ENCODE results near the gene IL16. TPM values are rescaled to one million over a fixed set of nuclear protein-coding genes. Genes with fewer than 3 reads are reported as not detected.

IL16 gene
- total and polyA plus RNA-seq, 2 donors (not counting 1 experiment from before 2014, with no cell fraction given) = 181 to 287 TPM

DNA sequence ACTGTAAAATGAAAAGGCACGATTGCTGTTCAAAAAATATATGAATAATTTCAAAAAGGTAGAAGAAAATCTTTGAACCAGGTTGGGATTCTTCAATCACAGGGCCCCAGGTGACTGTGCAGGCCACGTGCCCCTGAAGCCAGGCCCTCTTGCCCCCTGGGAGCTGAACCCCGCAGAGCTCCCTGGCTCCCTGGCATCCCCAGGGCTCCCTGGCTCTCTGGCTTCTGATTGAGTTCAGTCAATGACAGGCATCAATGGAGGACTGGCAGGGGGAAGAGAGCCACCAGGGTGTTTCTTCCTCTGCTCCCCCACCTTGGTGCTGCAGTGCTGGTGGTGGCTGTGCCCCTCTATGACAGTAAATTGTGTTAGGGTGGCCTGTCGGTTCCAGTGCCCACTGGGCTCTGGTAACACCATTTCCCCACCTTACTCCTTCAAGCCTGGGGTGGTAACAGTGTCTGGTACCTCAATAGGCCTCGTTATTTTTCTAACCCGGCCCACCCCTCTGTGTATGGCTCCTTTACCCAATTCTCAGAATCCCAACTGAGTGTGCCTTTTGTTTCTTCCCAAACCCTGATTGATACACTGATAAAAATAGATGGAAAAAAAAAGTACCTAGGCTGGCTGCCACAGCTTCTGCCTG is 64.6 kb downstream of the IL16 start:
- H3K27ac ChIP-seq (ENCODE audit: low read length in 2 of 2) = no peak overlapping the region
- peaks cover 13 to 14% of the 10 kb centered on the region in 2 donors for H3K4me1 ChIP-seq (ENCODE audit: control insufficient read depth in 2 of 2, insufficient read depth in 2 of 2, low read length in 2 of 2)
- no peak overlapping the region for H2AFZ ChIP-seq (ENCODE audit: insufficient read depth, low read depth, low read length, poor library complexity, severe bottlenecking)
- H3K79me2 ChIP-seq (ENCODE audit: control insufficient read depth, insufficient read depth, low read length) = no peaks in the 10 kb centered on the region
- Mint-ChIP-seq H3K4me3 (no peak overlapping the region), H3K27ac (no peak overlapping the region), H3K27me3 (peaks cover 12% of the 10 kb centered on the region), H3K4me1 (peaks cover 15% of the 10 kb centered on the region), H3K9me3 (ENCODE audit: insufficient read depth) (no peaks in the 10 kb centered on the region)
- ChIA-PET POLR2A (interaction anchor here (0.5 kb wide), 1 partner anchor 8 kb away, joined by 4 read pairs; no protein-coding TSS in a partner anchor), CTCF (interaction anchor here (0.8 to 1.9 kb wide), 2 partner anchors 8 to 153 kb away, joined by 3 to 5 read pairs; no protein-coding TSS in a partner anchor)
- no peak overlapping the region for H3K4me3 ChIP-seq (ENCODE audit: control extremely low read depth in 1 of 5, extremely low read depth in 1 of 5, insufficient read depth in 1 of 5, low read depth in 2 of 5, low read length in 4 of 5)
- intact Hi-C loops (cut with micrococcal nuclease) = no loop called here
- no peaks in the 10 kb centered on the region for H4K20me1 ChIP-seq (ENCODE audit: control insufficient read depth, insufficient read depth, low read length, poor library complexity, severe bottlenecking)
- no peak for ATAC-seq (ENCODE audit: low read depth)
- no peak overlapping the region for H3K4me2 ChIP-seq (replicated peaks; ENCODE audit: low read depth, low read length, poor library complexity, severe bottlenecking)
- no peak overlapping the region for H3K9ac ChIP-seq (ENCODE audit: low read length)
- TF ChIP-seq EZH2 (IDR thresholded peaks at IDR 0.05; ENCODE audit: borderline replicate concordance, insufficient read depth, low read depth, low read length, poor library complexity, severe bottlenecking) = no peak
- H3K27me3 ChIP-seq (replicated peaks in 1 of 4; ENCODE audit: control extremely low read depth in 1 of 4, control insufficient read depth in 3 of 4, insufficient read depth in 4 of 4, low read length in 3 of 4) = no peaks in the 10 kb centered on the region
- H3K9me3 ChIP-seq (ENCODE audit: control extremely low read depth in 1 of 3, control insufficient read depth in 2 of 3, insufficient read depth in 1 of 3, low read length in 2 of 3) = no peaks in the 10 kb centered on the region
- H3K36me3 ChIP-seq (replicated peaks in 1 of 2; ENCODE audit: control extremely low read depth in 1 of 2, control insufficient read depth in 1 of 2, extremely low read depth in 1 of 2, insufficient read depth in 2 of 2, low read length in 1 of 2) = no peaks in the 10 kb centered on the region
- 76% methylated on average over 2 of the region's 6 CpGs for WGBS (ENCODE audit: insufficient coverage)
- DNase-seq = no peak

DNA sequence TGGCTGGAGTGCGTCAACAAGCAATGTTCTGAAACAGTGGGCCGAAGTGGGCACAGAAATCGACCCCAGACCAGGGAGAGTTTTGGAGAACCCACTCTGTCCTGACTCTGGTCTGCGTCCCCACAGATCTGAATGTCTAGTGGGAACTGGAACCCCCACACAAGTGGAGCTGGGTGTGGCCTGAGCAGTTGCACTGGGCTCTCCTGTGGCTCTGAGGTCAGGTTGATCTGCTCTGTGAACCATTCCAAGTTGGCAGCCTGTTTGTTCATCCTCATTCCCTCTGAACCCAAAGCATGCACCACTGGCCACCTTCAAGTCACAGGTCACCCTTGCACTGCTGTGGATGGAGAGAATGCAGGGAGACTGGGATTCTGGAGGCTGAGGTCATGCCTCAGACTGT is 66.8 kb downstream of the IL16 start:
- ATAC-seq (ENCODE audit: low read depth) (no peak), DNase-seq (no peak)
- intact Hi-C loops (cut with micrococcal nuclease) = no loop called here
- Histone ChIP-seq H3K36me3 (replicated peaks in 1 of 2; ENCODE audit: control extremely low read depth in 1 of 2, control insufficient read depth in 1 of 2, extremely low read depth in 1 of 2, insufficient read depth in 2 of 2, low read length in 1 of 2) (no peaks in the 10 kb centered on the region), H3K4me1 (ENCODE audit: control insufficient read depth in 2 of 2, insufficient read depth in 2 of 2, low read length in 2 of 2) (peaks cover 14 to 20% of the 10 kb centered on the region in 2 donors), H3K27me3 (replicated peaks in 1 of 4; ENCODE audit: control extremely low read depth in 1 of 4, control insufficient read depth in 3 of 4, insufficient read depth in 4 of 4, low read length in 3 of 4) (no peaks in the 10 kb centered on the region), H4K20me1 (ENCODE audit: control insufficient read depth, insufficient read depth, low read length, poor library complexity, severe bottlenecking) (no peaks in the 10 kb centered on the region), H3K4me2 (replicated peaks; ENCODE audit: low read depth, low read length, poor library complexity, severe bottlenecking) (no peak overlapping the region), H3K27ac (ENCODE audit: low read length in 2 of 2) (no peak overlapping the region), H3K79me2 (ENCODE audit: control insufficient read depth, insufficient read depth, low read length) (no peaks in the 10 kb centered on the region), H3K4me3 (ENCODE audit: control extremely low read depth in 1 of 5, extremely low read depth in 1 of 5, insufficient read depth in 1 of 5, low read depth in 2 of 5, low read length in 4 of 5) (no peak overlapping the region), H3K9me3 (ENCODE audit: control extremely low read depth in 1 of 3, control insufficient read depth in 2 of 3, insufficient read depth in 1 of 3, low read length in 2 of 3) (no peaks in the 10 kb centered on the region), H2AFZ (ENCODE audit: insufficient read depth, low read depth, low read length, poor library complexity, severe bottlenecking) (no peak overlapping the region), H3K9ac (ENCODE audit: low read length) (no peak overlapping the region)
- ChIA-PET CTCF (interaction anchor here (0.8 to 9.0 kb wide), 7 partner anchors 8 to 809 kb away, joined by 3 to 164 read pairs (median 5); no protein-coding TSS in a partner anchor), POLR2A (no interaction called here)
- Mint-ChIP-seq H3K9me3 (ENCODE audit: insufficient read depth) (no peaks in the 10 kb centered on the region), H3K27ac (no peak overlapping the region), H3K4me3 (no peak overlapping the region), H3K4me1 (peaks cover 21% of the 10 kb centered on the region), H3K27me3 (peaks cover 3% of the 10 kb centered on the region)
- TF ChIP-seq, protein P1, sequence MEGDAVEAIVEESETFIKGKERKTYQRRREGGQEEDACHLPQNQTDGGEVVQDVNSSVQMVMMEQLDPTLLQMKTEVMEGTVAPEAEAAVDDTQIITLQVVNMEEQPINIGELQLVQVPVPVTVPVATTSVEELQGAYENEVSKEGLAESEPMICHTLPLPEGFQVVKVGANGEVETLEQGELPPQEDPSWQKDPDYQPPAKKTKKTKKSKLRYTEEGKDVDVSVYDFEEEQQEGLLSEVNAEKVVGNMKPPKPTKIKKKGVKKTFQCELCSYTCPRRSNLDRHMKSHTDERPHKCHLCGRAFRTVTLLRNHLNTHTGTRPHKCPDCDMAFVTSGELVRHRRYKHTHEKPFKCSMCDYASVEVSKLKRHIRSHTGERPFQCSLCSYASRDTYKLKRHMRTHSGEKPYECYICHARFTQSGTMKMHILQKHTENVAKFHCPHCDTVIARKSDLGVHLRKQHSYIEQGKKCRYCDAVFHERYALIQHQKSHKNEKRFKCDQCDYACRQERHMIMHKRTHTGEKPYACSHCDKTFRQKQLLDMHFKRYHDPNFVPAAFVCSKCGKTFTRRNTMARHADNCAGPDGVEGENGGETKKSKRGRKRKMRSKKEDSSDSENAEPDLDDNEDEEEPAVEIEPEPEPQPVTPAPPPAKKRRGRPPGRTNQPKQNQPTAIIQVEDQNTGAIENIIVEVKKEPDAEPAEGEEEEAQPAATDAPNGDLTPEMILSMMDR (IDR thresholded peaks at IDR 0.05) = no peak
- TF ChIP-seq EZH2 (IDR thresholded peaks at IDR 0.05; ENCODE audit: borderline replicate concordance, insufficient read depth, low read depth, low read length, poor library complexity, severe bottlenecking) = no peak
- 90% methylated on average over 4 of the region's 4 CpGs for WGBS (ENCODE audit: insufficient coverage)
